Activated CD8-positive, alpha-beta memory T cell treated with anti-CD3 and anti-CD28 coated beads, Interleukin-2, amount 10 ng/mL, durations not matched to agents 7 days and 5 days (primary cell): ENCODE results near the gene SLC7A10. TPM values are rescaled to one million over a fixed set of nuclear protein-coding genes. Genes with fewer than 3 reads are reported as not detected.

ENCODE experiments used
- ATAC-seq: fragments of 150-1000 bp; cut with Tn5 transposase; one replicate; pipeline ENCODE4 v1.10.0; 2021; ENCODE audit warnings: moderate library complexity
- CTCF ChIA-PET: fragments of 350-600 bp; sonication (Branson Sonifier 250); formaldehyde crosslinking; loops from one replicate; lab custom pipeline; 2021; ENCODE audit warnings: antibody characterized with exemption; lab: Charles Lee
- DNase-seq: peaks from one replicate; pipeline ENCODE4 v3.0.0-alpha.2; 2020
- H3K27ac Mint-ChIP-seq: one replicate; pipeline ENCODE4 v1.8.0; 2021; ENCODE audit warnings: mild to moderate bottlenecking, mixed read lengths
- H3K27me3 Mint-ChIP-seq: one replicate; pipeline ENCODE4 v1.8.0; 2021; ENCODE audit warnings: mixed read lengths
- H3K36me3 Mint-ChIP-seq: one replicate; pipeline ENCODE4 v1.8.0; 2021; ENCODE audit warnings: mild to moderate bottlenecking, mixed read lengths
- H3K4me1 Mint-ChIP-seq: one replicate; pipeline ENCODE4 v1.8.0; 2021; ENCODE audit warnings: mixed read lengths
- H3K4me3 Mint-ChIP-seq: one replicate; pipeline ENCODE4 v1.8.0; 2021; ENCODE audit warnings: mild to moderate bottlenecking, moderate library complexity, mixed read lengths
- H3K9me3 Mint-ChIP-seq: one replicate; pipeline ENCODE4 v1.8.0; 2022; ENCODE audit warnings: low read depth, mixed read lengths
- total RNA-seq, 2 experiments: library from RNA; stranded (reverse); gene quantifications; one replicate each; pipeline ENCODE4 v1.2.3, GENCODE V29; 2021

SLC7A10 gene
- total RNA-seq, 2 experiments from 2014 or later: not detected

DNA sequence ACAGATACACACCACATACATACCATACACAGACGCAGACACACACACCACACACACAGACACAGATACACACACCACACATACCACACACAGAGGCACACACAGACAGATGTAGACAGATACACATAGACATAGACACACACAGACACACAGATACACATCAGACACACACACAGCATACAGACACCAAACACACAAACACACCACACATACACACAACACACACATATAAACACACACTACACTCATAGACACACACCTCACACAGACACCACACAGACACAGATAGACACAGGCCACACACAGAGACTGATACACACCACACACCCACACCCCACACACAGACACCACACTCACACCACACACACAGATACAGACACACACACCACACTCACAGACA, 24.9 kb upstream of the SLC7A10 start:
- Mint-ChIP-seq H3K27ac (no peak overlapping the region), H3K36me3 (no peaks in the 10 kb centered on the region), H3K4me3 (no peak overlapping the region), H3K9me3 (peaks cover 2% of the 10 kb centered on the region), H3K4me1 (no peaks in the 10 kb centered on the region), H3K27me3 (no peaks in the 10 kb centered on the region)
- CTCF ChIA-PET: no interaction called here
- ATAC-seq (no peak), DNase-seq (no peak)

GRCh38 chr19:33249740-33250366, 24.2 kb upstream of the SLC7A10 start:
- Mint-ChIP-seq H3K4me1 (no peaks in the 10 kb centered on the region), H3K36me3 (no peaks in the 10 kb centered on the region), H3K4me3 (no peak overlapping the region), H3K27ac (no peak overlapping the region), H3K27me3 (no peaks in the 10 kb centered on the region), H3K9me3 (peaks cover 2% of the 10 kb centered on the region)
- DNase-seq: no peak
- ATAC-seq: no peak
- CTCF ChIA-PET: interaction anchor here (1.2 kb wide), 1 partner anchor 10 kb away, joined by 3 read pairs; no protein-coding TSS in a partner anchor

GRCh38 chr19:33248954-33249613, 23.4 kb upstream of the SLC7A10 start:
- H3K36me3 Mint-ChIP-seq: no peaks in the 10 kb centered on the region
- H3K4me1 Mint-ChIP-seq: no peaks in the 10 kb centered on the region
- ATAC-seq (peak; percentile 59), DNase-seq (no peak)
- no peak overlapping the region for H3K27ac Mint-ChIP-seq
- no peak overlapping the region for H3K4me3 Mint-ChIP-seq
- no peaks in the 10 kb centered on the region for H3K27me3 Mint-ChIP-seq
- CTCF ChIA-PET: interaction anchor here (0.6 to 1.2 kb wide), 2 partner anchors 9 to 182 kb away, joined by 3 read pairs; no protein-coding TSS in a partner anchor
- peaks cover 2% of the 10 kb centered on the region for H3K9me3 Mint-ChIP-seq

DNA sequence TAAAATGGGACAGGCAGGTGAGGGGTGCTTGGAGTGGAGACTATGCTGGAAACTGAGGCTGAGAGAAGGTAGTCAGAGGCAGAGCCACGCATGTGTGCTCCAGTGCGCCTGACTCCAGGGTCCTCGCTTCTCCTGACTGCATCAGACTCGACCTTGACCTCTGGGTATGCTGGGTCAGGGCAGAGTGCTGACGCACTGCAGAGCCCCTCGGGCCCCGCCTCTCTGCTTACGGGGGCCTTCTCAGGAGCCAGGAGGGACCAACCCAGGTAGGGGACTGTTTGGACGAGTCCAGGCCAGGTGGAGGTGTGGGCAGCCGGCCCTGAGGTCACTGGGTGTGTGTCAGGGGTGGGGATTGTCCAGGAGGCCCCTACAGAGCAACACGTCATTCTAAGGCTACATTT, 22.9 kb upstream of the SLC7A10 start:
- DNase-seq (no peak), ATAC-seq (peak; percentile 12)
- Mint-ChIP-seq H3K4me3 (no peak overlapping the region), H3K36me3 (no peaks in the 10 kb centered on the region), H3K27ac (no peak overlapping the region), H3K27me3 (no peaks in the 10 kb centered on the region), H3K4me1 (no peaks in the 10 kb centered on the region), H3K9me3 (peaks cover 2% of the 10 kb centered on the region)
- CTCF ChIA-PET: interaction anchor here (1.2 kb wide), 1 partner anchor 9 kb away, joined by 3 read pairs; no protein-coding TSS in a partner anchor

DNA sequence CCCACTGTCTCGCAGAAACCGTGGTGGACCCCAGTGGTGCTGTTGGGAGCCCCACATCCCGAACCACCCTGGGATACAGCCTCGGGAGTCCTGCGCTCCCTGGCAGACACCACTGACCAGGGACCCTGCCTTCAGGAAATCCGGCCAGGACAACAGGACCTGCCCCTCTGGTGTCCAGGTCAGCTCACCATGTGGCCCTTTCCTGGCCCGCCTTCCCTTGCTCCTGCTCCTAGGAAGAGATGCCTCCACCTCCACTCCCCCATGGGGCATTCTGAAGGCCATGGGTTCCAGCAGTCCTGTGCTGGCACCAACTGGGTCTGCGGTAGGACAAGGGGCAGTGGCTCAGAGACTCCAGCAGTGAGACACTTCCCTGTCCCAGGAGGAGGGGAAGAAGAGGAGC, 22.5 kb upstream of the SLC7A10 start:
- DNase-seq (no peak), ATAC-seq (peak; percentile 7)
- no peaks in the 10 kb centered on the region for H3K27me3 Mint-ChIP-seq
- H3K4me3 Mint-ChIP-seq: no peak overlapping the region
- H3K27ac Mint-ChIP-seq: no peak overlapping the region
- no peaks in the 10 kb centered on the region for H3K4me1 Mint-ChIP-seq
- CTCF ChIA-PET: no interaction called here
- H3K36me3 Mint-ChIP-seq: no peaks in the 10 kb centered on the region
- peaks cover 2% of the 10 kb centered on the region for H3K9me3 Mint-ChIP-seq

- no peak overlapping the region for H3K27ac Mint-ChIP-seq
- no peaks in the 10 kb centered on the region for H3K27me3 Mint-ChIP-seq
- H3K36me3 Mint-ChIP-seq: no peaks in the 10 kb centered on the region
Measured at GRCh38 chr19:33247441-33247819, 21.8 kb upstream of the SLC7A10 start.

DNA sequence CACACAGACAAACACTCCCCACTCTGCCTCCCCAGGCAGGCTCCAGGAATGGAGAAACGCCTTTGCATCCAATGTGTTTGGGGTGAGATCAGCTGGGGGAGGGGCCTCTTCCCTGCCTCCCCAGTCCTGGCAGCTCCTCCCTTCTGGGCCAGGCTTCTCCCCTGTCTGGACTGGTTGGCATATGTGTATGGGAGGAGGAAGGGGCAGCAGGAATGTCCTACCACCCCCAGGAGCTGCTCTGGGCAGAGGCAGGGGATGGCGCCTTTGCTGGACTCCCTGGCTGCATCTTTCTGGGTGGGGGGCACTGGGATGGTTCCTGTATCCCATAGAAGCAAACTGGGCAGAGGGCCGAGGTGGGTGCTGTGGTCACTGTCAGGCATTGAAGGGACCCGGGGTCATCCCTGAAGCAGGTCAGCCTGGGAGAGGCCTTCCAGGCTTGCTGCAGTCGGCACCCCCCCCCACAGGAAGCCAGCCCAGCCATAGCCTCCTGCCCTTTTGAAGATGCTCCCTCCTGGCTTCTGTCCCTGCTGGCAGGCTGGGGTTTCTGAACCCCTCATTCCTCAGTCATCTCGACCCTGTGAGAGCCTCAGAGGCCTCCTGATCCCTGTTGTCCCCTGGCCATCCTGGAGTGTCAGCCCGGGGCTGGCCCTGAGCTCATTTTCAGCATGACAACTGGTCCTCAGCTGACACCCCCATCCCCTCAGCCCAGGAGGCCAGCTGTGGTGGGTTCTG, 21.2 kb upstream of the SLC7A10 start:
- no peak overlapping the region for H3K27ac Mint-ChIP-seq
- no peak for DNase-seq
- H3K4me3 Mint-ChIP-seq: no peak overlapping the region
- H3K36me3 Mint-ChIP-seq: no peaks in the 10 kb centered on the region
- peaks cover 2% of the 10 kb centered on the region for H3K9me3 Mint-ChIP-seq
- H3K4me1 Mint-ChIP-seq: no peaks in the 10 kb centered on the region
- CTCF ChIA-PET: interaction anchor here (0.6 to 1.3 kb wide), 3 partner anchors 12 to 59 kb away, joined by 3 read pairs; no protein-coding TSS in a partner anchor
- no peak for ATAC-seq
- no peaks in the 10 kb centered on the region for H3K27me3 Mint-ChIP-seq

More at GRCh38 chr19:33247441-33247819, 21.8 kb upstream of the SLC7A10 start:
- no peak for DNase-seq
- Mint-ChIP-seq H3K4me1 (no peaks in the 10 kb centered on the region), H3K9me3 (peaks cover 2% of the 10 kb centered on the region), H3K4me3 (no peak overlapping the region)
- CTCF ChIA-PET: no interaction called here
- no peak for ATAC-seq

GRCh38 chr19:33245948-33246708, 20.5 kb upstream of the SLC7A10 start:
- Mint-ChIP-seq H3K27me3 (no peaks in the 10 kb centered on the region), H3K9me3 (peaks cover 2% of the 10 kb centered on the region), H3K36me3 (no peaks in the 10 kb centered on the region), H3K4me1 (no peaks in the 10 kb centered on the region), H3K4me3 (no peak overlapping the region), H3K27ac (no peak overlapping the region)
- DNase-seq (no peak), ATAC-seq (no peak)
- CTCF ChIA-PET: interaction anchor here (0.6 to 1.3 kb wide), 6 partner anchors 11 to 164 kb away, joined by 3 to 4 read pairs (median 3); no protein-coding TSS in a partner anchor

- no peak for ATAC-seq
- peaks cover 2% of the 10 kb centered on the region for H3K9me3 Mint-ChIP-seq
- peaks cover 3% of the 10 kb centered on the region for H3K4me1 Mint-ChIP-seq
- no peaks in the 10 kb centered on the region for H3K36me3 Mint-ChIP-seq
- no peak for DNase-seq
- H3K27me3 Mint-ChIP-seq: peaks cover under 1% of the 10 kb centered on the region
- H3K4me3 Mint-ChIP-seq: no peak overlapping the region
- H3K27ac Mint-ChIP-seq: peak overlapping the region; percentile 8
- CTCF ChIA-PET: interaction anchor here (2.0 to 7.1 kb wide), 3 partner anchors 23 to 165 kb away, joined by 4 to 59 read pairs (median 8); no protein-coding TSS in a partner anchor
Measured at GRCh38 chr19:33242911-33243310, 17.3 kb upstream of the SLC7A10 start.

- H3K36me3 Mint-ChIP-seq: no peaks in the 10 kb centered on the region
- no peak for ATAC-seq
- CTCF ChIA-PET: interaction anchor here (0.9 to 7.1 kb wide), 4 partner anchors 24 to 166 kb away, joined by 3 to 59 read pairs (median 6); no protein-coding TSS in a partner anchor
- H3K27me3 Mint-ChIP-seq: peaks cover 5% of the 10 kb centered on the region
- peaks cover 2% of the 10 kb centered on the region for H3K9me3 Mint-ChIP-seq
- no peak for DNase-seq
- no peak overlapping the region for H3K4me3 Mint-ChIP-seq
- H3K4me1 Mint-ChIP-seq: peaks cover 3% of the 10 kb centered on the region
- H3K27ac Mint-ChIP-seq: no peak overlapping the region
Measured at GRCh38 chr19:33242131-33242530, 16.5 kb upstream of the SLC7A10 start.

GRCh38 chr19:33241530-33242101, 16.0 kb upstream of the SLC7A10 start:
- ATAC-seq: peak; percentile 44
- CTCF ChIA-PET: interaction anchor here (0.9 to 7.1 kb wide), 4 partner anchors 25 to 166 kb away, joined by 3 to 59 read pairs (median 6); no protein-coding TSS in a partner anchor
- DNase-seq: no peak
- H3K36me3 Mint-ChIP-seq: no peaks in the 10 kb centered on the region
- no peak overlapping the region for H3K27ac Mint-ChIP-seq
- H3K9me3 Mint-ChIP-seq: peaks cover 2% of the 10 kb centered on the region
- peaks cover 5% of the 10 kb centered on the region for H3K27me3 Mint-ChIP-seq
- peaks cover 3% of the 10 kb centered on the region for H3K4me1 Mint-ChIP-seq
- no peak overlapping the region for H3K4me3 Mint-ChIP-seq

- Mint-ChIP-seq H3K27ac (no peak overlapping the region), H3K4me3 (no peak overlapping the region), H3K9me3 (no peaks in the 10 kb centered on the region), H3K36me3 (no peaks in the 10 kb centered on the region), H3K4me1 (peaks cover 3% of the 10 kb centered on the region), H3K27me3 (peaks cover 5% of the 10 kb centered on the region)
- DNase-seq (no peak), ATAC-seq (no peak)
- CTCF ChIA-PET: interaction anchor here (2.0 to 7.1 kb wide), 3 partner anchors 25 to 167 kb away, joined by 4 to 59 read pairs (median 8); no protein-coding TSS in a partner anchor
Measured at GRCh38 chr19:33241091-33241529, 15.5 kb upstream of the SLC7A10 start.
